Psoas muscle (tissue), 8 donors: Measurements from ENCODE around the gene TAS1R1. TPM values are rescaled to one million over a fixed set of nuclear protein-coding genes. Genes with fewer than 3 reads are reported as not detected.

ENCODE experiments used
- ATAC-seq, 4 donors: fragments of 200-7000 bp; cut with Tn5 transposase; one replicate each; pipeline ENCODE4 v1.9.1; 2020; ENCODE audit warnings: moderate library complexity in 3 of 4, mild to moderate bottlenecking in 2 of 4
- DNase-seq, 2 donors: peaks; one replicate each; pipeline ENCODE4 v3.0.0-alpha.2; 2020
- H3K27ac ChIP-seq: fragments of 200-600 bp; one replicate; pipeline ENCODE4 v1.8.0; 2022
- H3K27me3 ChIP-seq, 3 donors: fragments of 200-600 bp in 1 of 3; one replicate each; pipeline versions ENCODE4 v1.6.1 to v1.8.0; 2013 to 2022; ENCODE audit warnings: low read length in 2 of 3, mild to moderate bottlenecking in 2 of 3, moderate library complexity in 1 of 3; ENCODE audit not compliant: insufficient read depth in 3 of 3
- H3K36me3 ChIP-seq, 2 donors: fragments of 200-600 bp in 1 of 2; one replicate each; pipeline versions ENCODE4 v1.6.1 to v1.8.0; 2013 to 2022; ENCODE audit warnings: low read depth in 1 of 2, mild to moderate bottlenecking in 1 of 2, moderate library complexity in 1 of 2; ENCODE audit not compliant: insufficient read depth in 1 of 2
- H3K4me1 ChIP-seq: fragments of 200-600 bp; one replicate; pipeline ENCODE4 v1.8.0; 2022
- H3K4me3 ChIP-seq: fragments of 200-600 bp; one replicate; pipeline ENCODE4 v1.8.0; 2022; ENCODE audit warnings: mild to moderate bottlenecking
- H3K9me3 ChIP-seq: fragments of 200-600 bp; one replicate; pipeline ENCODE4 v1.8.0; 2022
- WGBS, 3 donors: extraction: QIAGEN DNeasy Blood & Tissue Kit; methylation state at CpG; one replicate each; pipeline versions ENCODE4 v1.1.6 to v1.1.7; 2013; 5-methylcytosine and 5-hydroxymethylcytosine counted together
- intact Hi-C, 2 donors: fragments of 100-400 bp; cut with DNase I; formaldehyde crosslinking; loops; one replicate each; pipeline versions ENCODE4 v1.11.0 to v1.14.2; 2022
- polyA plus RNA-seq, 3 donors: library from polyadenylated mRNA; stranded (reverse); fragments of 200-250 nt; gene quantifications; one replicate each; pipeline ENCODE4 v1.2.3, GENCODE V29; 2013
- total RNA-seq, 4 donors: library from RNA; stranded (reverse); fragmentation: NEBNext Ultra II Directional in 2 of 4; extraction: Animal tissue kit (Norgen Biotek cat#: 25700) in 2 of 4; gene quantifications; one replicate each; pipeline versions ENCODE4 v1.2.1 to v1.2.4, GENCODE V29; 2021 to 2023
- TF ChIP-seq, protein P1 (sequence below): fragments of 200-600 bp; IDR thresholded peaks from one replicate; pipeline ENCODE4 v1.8.0; 2022; ENCODE audit warnings: antibody characterized with exemption
- donor health status: healthy with polysubstance abuse.
- donor health status: DM: no; HTN: no; CAD: no; lungs with moderate emphysema.
- donor health status: Bipolar disorder and iron deficiency.
- donor health status: healthy.
- donor health status: DM: yes; HTN: yes; CAD: no.
- donor health status: DM: no; HTN: no; CAD: no.
- donor health status: DM: no; HTN: no; CAD: no.
- donor health status: DM: yes; HTN: yes; CAD: no.

TAS1R1 gene
- total and polyA plus RNA-seq, 7 donors, result 0.04 to 0.16 TPM; not detected in 5

GRCh38 chr1:6519491-6519934, 35.6 kb upstream of the TAS1R1 start:
- intact Hi-C loops, result no loop called here
- H3K27ac ChIP-seq, result no peak overlapping the region
- peaks cover 2 to 13% of the 10 kb centered on the region in 2 donors for H3K36me3 ChIP-seq
- DNase-seq (peak in 1 of 2 donors; percentile 77), ATAC-seq (peak; percentile 44 to 52 (median 47))
- peaks cover 9% of the 10 kb centered on the region for H3K4me1 ChIP-seq
- H3K4me3 ChIP-seq, result no peak overlapping the region
- TF ChIP-seq, protein P1, sequence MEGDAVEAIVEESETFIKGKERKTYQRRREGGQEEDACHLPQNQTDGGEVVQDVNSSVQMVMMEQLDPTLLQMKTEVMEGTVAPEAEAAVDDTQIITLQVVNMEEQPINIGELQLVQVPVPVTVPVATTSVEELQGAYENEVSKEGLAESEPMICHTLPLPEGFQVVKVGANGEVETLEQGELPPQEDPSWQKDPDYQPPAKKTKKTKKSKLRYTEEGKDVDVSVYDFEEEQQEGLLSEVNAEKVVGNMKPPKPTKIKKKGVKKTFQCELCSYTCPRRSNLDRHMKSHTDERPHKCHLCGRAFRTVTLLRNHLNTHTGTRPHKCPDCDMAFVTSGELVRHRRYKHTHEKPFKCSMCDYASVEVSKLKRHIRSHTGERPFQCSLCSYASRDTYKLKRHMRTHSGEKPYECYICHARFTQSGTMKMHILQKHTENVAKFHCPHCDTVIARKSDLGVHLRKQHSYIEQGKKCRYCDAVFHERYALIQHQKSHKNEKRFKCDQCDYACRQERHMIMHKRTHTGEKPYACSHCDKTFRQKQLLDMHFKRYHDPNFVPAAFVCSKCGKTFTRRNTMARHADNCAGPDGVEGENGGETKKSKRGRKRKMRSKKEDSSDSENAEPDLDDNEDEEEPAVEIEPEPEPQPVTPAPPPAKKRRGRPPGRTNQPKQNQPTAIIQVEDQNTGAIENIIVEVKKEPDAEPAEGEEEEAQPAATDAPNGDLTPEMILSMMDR, result no peak
- no peaks in the 10 kb centered on the region for H3K27me3 ChIP-seq
- no peaks in the 10 kb centered on the region for H3K9me3 ChIP-seq
- WGBS, 3 donors, result 18 to 26% (median 23%) methylated on average over 11 of the region's 11 CpGs

GRCh38 chr1:6519935-6520671, 35.0 kb upstream of the TAS1R1 start:
- Histone ChIP-seq H3K4me1 (peaks cover 9% of the 10 kb centered on the region), H3K27ac (no peak overlapping the region), H3K36me3 (peaks cover 2 to 16% of the 10 kb centered on the region in 2 donors), H3K27me3 (no peaks in the 10 kb centered on the region), H3K9me3 (no peaks in the 10 kb centered on the region), H3K4me3 (no peak overlapping the region)
- DNase-seq (peak in 1 of 2 donors; percentile 59), ATAC-seq (peak; percentile 34 to 60 (median 55))
- WGBS, 3 donors, result 23 to 31% (median 24%) methylated on average over 13 of the region's 13 CpGs
- TF ChIP-seq, protein P1, result no peak
- intact Hi-C loops, result no loop called here

DNA sequence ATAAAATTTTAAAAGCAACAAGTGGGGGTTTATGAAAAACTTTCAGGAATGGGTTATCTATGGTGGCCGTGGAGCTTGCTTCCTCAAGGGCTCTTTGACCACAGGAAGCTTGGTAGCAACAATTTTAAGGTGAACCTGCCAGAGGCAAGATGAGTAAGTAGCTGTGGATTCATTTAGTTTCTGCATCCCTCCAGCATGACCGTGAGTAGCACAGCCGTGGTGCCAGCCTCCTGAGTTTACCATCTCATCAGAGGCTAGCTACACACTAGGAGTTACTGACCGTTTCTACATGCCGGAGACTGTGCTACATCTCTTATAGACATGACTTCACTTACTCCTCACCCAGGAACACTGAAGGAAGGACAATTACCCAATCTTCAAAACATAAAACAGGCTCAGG, 33.6 kb upstream of the TAS1R1 start:
- TF ChIP-seq, protein P1, result no peak
- H3K27me3 ChIP-seq, result no peaks in the 10 kb centered on the region
- no peak overlapping the region for H3K4me3 ChIP-seq
- WGBS, 3 donors, result 77 to 87% (median 84%) methylated on average over 5 of the region's 5 CpGs
- no peak for ATAC-seq
- no peak overlapping the region for H3K27ac ChIP-seq
- intact Hi-C loops, result no loop called here
- H3K4me1 ChIP-seq, result peaks cover 9% of the 10 kb centered on the region
- no peak for DNase-seq
- H3K9me3 ChIP-seq, result no peaks in the 10 kb centered on the region
- peaks cover 2 to 30% of the 10 kb centered on the region in 2 donors for H3K36me3 ChIP-seq

DNA sequence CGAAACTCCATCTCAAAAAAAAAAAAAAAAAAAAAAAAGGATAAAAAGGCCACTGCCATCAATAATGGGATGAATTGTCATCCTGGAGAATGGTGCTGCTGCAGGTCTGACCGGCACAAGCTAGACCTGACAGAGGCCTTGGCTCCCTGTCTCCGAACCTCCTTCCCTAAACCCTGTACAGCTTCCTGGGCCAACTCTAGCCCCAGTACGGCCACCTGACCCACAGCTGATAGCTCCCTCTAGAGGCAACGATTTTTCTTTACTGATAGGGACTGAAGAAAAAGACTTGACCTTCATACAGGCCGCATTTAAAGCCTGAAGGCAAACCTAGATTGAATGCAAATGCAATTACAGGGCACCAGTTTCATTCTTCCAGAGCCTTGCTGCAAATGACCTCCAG, 31.5 kb upstream of the TAS1R1 start:
- Histone ChIP-seq H3K27ac (no peak overlapping the region), H3K4me1 (peaks cover 9% of the 10 kb centered on the region), H3K27me3 (no peaks in the 10 kb centered on the region), H3K36me3 (peaks cover 8 to 50% of the 10 kb centered on the region in 2 donors), H3K9me3 (no peaks in the 10 kb centered on the region), H3K4me3 (no peak overlapping the region)
- intact Hi-C loops, result no loop called here
- TF ChIP-seq, protein P1, result peak; percentile 36
- peak in 1 of 2 donors; percentile 53 for DNase-seq
- ATAC-seq, result peak; percentile 44 to 70 (median 62)
- 27 to 46% (median 37%) methylated on average over 6 of the region's 6 CpGs for whole genome bisulfite sequencing, 3 donors
